ENCODE data around the gene ZNF426.
"Not testable (repeated sequence)": the region's sequence is repeated elsewhere in the genome, so short reads cannot be mapped to it uniquely, and the experiment has no call there.

The ZNF426 gene

GRCh38 chr19:9538183-9539058 is at the start of gene ZNF426:
Gene ZNF426, minus strand, starts transcription at chr19:9538645. Its CDS starts 2,413 bp downstream, at chr19:9536232.
- peak; percentile 91 to 95 for DNase-seq (ENCODE audit: low read depth in 2 of 2)
- TF ChIP-seq, protein P1, sequence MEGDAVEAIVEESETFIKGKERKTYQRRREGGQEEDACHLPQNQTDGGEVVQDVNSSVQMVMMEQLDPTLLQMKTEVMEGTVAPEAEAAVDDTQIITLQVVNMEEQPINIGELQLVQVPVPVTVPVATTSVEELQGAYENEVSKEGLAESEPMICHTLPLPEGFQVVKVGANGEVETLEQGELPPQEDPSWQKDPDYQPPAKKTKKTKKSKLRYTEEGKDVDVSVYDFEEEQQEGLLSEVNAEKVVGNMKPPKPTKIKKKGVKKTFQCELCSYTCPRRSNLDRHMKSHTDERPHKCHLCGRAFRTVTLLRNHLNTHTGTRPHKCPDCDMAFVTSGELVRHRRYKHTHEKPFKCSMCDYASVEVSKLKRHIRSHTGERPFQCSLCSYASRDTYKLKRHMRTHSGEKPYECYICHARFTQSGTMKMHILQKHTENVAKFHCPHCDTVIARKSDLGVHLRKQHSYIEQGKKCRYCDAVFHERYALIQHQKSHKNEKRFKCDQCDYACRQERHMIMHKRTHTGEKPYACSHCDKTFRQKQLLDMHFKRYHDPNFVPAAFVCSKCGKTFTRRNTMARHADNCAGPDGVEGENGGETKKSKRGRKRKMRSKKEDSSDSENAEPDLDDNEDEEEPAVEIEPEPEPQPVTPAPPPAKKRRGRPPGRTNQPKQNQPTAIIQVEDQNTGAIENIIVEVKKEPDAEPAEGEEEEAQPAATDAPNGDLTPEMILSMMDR (IDR thresholded peaks at IDR 0.05; ENCODE audit: low read depth, low read length), result no peak
- H3K4me3 ChIP-seq (replicated peaks in 1 of 2; ENCODE audit: low read depth in 2 of 2, low read length in 2 of 2), result peak within 1 kb of the TSS; percentile 78 to 95

DNA sequence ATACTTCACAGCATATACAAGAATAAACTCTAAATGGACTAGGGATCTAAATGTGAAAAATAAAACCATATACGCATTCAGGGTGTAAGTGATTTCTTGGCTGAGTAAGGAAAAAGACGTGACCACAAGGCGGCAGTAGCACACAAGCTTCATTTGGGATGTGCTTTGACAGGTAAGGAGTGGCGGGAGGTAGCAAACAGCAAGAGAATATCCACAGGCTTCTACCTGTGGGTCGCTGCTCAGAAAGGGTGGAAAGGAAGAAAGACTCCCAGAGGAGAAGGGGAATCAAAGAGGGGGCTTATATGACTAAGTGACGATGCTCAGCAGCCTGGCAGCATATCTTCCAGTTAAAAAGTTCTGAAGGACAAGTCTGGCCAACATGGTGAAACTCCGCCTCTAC is 48.3 kb upstream of the ZNF426 start:
- TF ChIP-seq, protein P1 (IDR thresholded peaks at IDR 0.05; ENCODE audit: low read depth, low read length), result peak; percentile 78
- peak; percentile 75 to 84 for DNase-seq (ENCODE audit: low read depth in 2 of 2)
- H3K4me3 ChIP-seq (replicated peaks in 1 of 2; ENCODE audit: low read depth in 2 of 2, low read length in 2 of 2), result no peak overlapping the region

- H3K4me3 ChIP-seq (replicated peaks in 1 of 2; ENCODE audit: low read depth in 2 of 2, low read length in 2 of 2), result peak within 1 kb of the TSS; percentile 88 to 90
- TF ChIP-seq, protein P1 (IDR thresholded peaks at IDR 0.05; ENCODE audit: low read depth, low read length), result no peak
- DNase-seq (ENCODE audit: low read depth in 2 of 2), result peak; percentile 80 to 81
These were observed 45.8 kb upstream of the ZNF426 start, which contains the start of gene ZNF121 for GRCh38 chr19:9584073-9584833. Gene ZNF121, minus strand, starts transcription at chr19:9584504. Its CDS starts 16,407 bp downstream, at chr19:9568097.

GRCh38 chr19:9582081-9582725 is 43.8 kb upstream of the ZNF426 start:
- DNase-seq (ENCODE audit: low read depth in 2 of 2); H3K4me3 ChIP-seq (replicated peaks in 1 of 2; ENCODE audit: low read depth in 2 of 2, low read length in 2 of 2): not testable (repeated sequence)

- H3K4me3 ChIP-seq (replicated peaks in 1 of 2; ENCODE audit: low read depth in 2 of 2, low read length in 2 of 2), result no peak overlapping the region
- DNase-seq (ENCODE audit: low read depth in 2 of 2), result no peak
- TF ChIP-seq, protein P1 (IDR thresholded peaks at IDR 0.05; ENCODE audit: low read depth, low read length), result no peak
These were observed 42.3 kb upstream of the ZNF426 start for GRCh38 chr19:9580728-9581127.

GRCh38 chr19:9570255-9570654 is 31.8 kb upstream of the ZNF426 start:
- TF ChIP-seq, protein P1 (IDR thresholded peaks at IDR 0.05; ENCODE audit: low read depth, low read length), result no peak
- DNase-seq (ENCODE audit: low read depth in 2 of 2), result no peak
- no peak overlapping the region for H3K4me3 ChIP-seq (replicated peaks in 1 of 2; ENCODE audit: low read depth in 2 of 2, low read length in 2 of 2)

All from cardiac fibroblast (primary cell).